A673 (cell line): ENCODE data around the gene POM121C. TPM values are rescaled to one million over a fixed set of nuclear protein-coding genes. Genes with fewer than 3 reads are reported as not detected.
"Not testable (repeated sequence)": the region's sequence is repeated elsewhere in the genome, so short reads cannot be mapped to it uniquely, and the experiment has no call there.

ENCODE experiments used
- BruUV-seq: library from RNA; stranded (reverse); fragments of 400-500 nt; replicated peaks from 2 replicates; lab custom pipeline; 2021; lab: Mats Ljungman, UMichigan
- CTCF ChIA-PET: fragments of 300-600 bp; sonication (Branson Sonifier 250); formaldehyde crosslinking; loops from one replicate; lab custom pipeline; 2022; ENCODE audit warnings: antibody characterized with exemption; lab: Charles Lee
- POLR2A ChIA-PET: fragments of 300-600 bp; sonication (Branson Sonifier 250); formaldehyde crosslinking; loops from one replicate; lab custom pipeline; 2022; ENCODE audit warnings: antibody characterized with exemption; ENCODE audit not compliant: low non-redundant PET; lab: Charles Lee
- DNase-seq: peaks from one replicate; pipeline ENCODE4 v3.0.0-alpha.2; 2015; ENCODE audit warnings: low spot score
- H3K27ac ChIP-seq: fragments of 200-600 bp; sonication (generic); 2 replicates; pipeline ENCODE4 v1.5.1; 2016; ENCODE audit warnings: mixed run types, low read depth, mild to moderate bottlenecking, mixed read lengths, antibody characterized with exemption, low read length; ENCODE audit not compliant: poor library complexity, severe bottlenecking
- H3K27me3 ChIP-seq: fragments of 200-600 bp; sonication (generic); replicated peaks from 2 replicates; pipeline ENCODE4 v1.6.1; 2017; ENCODE audit warnings: mixed run types, low read depth, mild to moderate bottlenecking, mixed read lengths, antibody characterized with exemption, low read length; ENCODE audit not compliant: insufficient read depth, poor library complexity
- H3K36me3 ChIP-seq: fragments of 200-600 bp; sonication (generic); 2 replicates; pipeline ENCODE4 v1.6.1; 2016; ENCODE audit warnings: mixed run types, mild to moderate bottlenecking, mixed read lengths, antibody characterized with exemption, low read length; ENCODE audit not compliant: insufficient read depth, poor library complexity, severe bottlenecking
- H3K4me1 ChIP-seq: fragments of 200-600 bp; sonication (generic); 2 replicates; pipeline ENCODE4 v1.6.1; 2017; ENCODE audit warnings: mixed run types, mild to moderate bottlenecking, mixed read lengths, antibody characterized with exemption, low read length; ENCODE audit not compliant: insufficient read depth, poor library complexity, severe bottlenecking
- H3K4me3 ChIP-seq: fragments of 200-600 bp; sonication (generic); 2 replicates; pipeline ENCODE4 v1.5.1; 2016; ENCODE audit warnings: low read depth, mixed run types, mild to moderate bottlenecking, mixed read lengths, low read length; ENCODE audit not compliant: poor library complexity, severe bottlenecking
- H3K9me3 ChIP-seq: fragments of 200-600 bp; sonication (generic); 2 replicates; pipeline ENCODE4 v1.6.1; 2016; ENCODE audit warnings: mixed run types, low read depth, mild to moderate bottlenecking, mixed read lengths, antibody characterized with exemption, low read length; ENCODE audit not compliant: poor library complexity, severe bottlenecking
- intact Hi-C: fragments of 100-400 bp; cut with micrococcal nuclease; formaldehyde crosslinking; loops from one replicate; pipeline ENCODE4 v1.10.0; 2022; ENCODE audit not compliant: unreplicated experiment
- total RNA-seq: library from RNA; stranded (reverse); gene quantifications from 2 replicates; pipeline ENCODE4 v1.2.3, GENCODE V29; 2021

Gene POM121C
- total RNA-seq, 1 experiment from 2014 or later, result 62.1 TPM

DNA sequence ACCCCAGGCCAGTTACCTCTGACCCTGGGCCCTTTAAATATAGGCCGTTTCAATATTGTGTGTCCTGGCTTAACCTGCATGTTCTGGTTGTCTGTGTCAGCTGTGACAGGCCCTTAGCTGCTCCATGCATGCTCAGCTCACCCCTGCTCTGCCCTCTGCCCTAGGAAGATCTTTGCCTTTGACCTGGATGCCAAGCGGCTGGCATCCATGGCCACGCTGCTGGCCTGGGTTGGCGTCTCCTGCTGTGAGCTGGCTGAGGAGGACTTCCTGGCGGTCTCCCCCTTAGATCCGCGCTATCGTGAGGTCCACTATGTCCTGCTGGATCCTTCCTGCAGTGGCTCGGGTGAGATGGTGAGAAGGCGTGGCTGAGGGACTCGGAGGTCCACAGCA lies 70.7 kb downstream of the POM121C start:
- not testable (repeated sequence) for H3K36me3 ChIP-seq

DNA sequence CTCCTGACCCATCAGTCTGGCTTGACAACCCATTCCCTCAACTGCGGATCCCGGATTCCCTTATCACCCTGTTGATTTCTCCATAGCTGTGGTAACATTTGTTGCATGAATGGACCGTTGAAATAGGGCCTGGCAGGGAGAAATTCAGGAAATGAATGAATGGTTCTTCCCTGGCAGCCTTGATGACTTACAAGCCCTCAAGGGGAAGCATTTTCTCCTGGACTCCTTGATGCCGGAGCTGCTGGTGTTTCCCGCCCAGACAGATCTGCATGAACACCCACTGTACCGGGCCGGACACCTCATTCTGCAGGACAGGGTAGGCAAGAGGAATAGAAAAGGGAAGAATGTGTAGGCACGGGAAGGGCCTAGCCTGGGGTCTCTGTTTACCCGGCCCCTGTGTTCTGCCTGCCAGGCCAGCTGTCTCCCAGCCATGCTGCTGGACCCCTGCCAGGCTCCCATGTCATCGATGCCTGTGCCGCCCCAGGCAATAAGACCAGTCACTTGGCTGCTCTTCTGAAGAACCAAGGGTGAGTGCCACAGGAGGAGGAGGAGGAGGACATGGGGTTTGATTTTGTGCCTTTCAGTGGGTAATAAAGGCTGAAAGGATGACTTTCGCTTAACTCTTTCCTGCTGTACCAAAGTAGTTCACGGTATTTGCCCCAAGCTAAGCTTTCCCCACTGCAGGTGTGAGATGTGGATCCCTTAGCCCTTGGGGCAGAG lies 71.2 kb downstream of the POM121C start:
- POLR2A ChIA-PET, BruUV-seq, H3K27ac ChIP-seq: not testable (repeated sequence)

More for the DNA sequence above, 70.7 kb downstream of the POM121C start:
- DNase-seq, H3K27ac ChIP-seq, H3K9me3 ChIP-seq, BruUV-seq, intact Hi-C loops, H3K4me3 ChIP-seq, CTCF ChIA-PET, H3K4me1 ChIP-seq, POLR2A ChIA-PET, H3K27me3 ChIP-seq: not testable (repeated sequence)

DNA sequence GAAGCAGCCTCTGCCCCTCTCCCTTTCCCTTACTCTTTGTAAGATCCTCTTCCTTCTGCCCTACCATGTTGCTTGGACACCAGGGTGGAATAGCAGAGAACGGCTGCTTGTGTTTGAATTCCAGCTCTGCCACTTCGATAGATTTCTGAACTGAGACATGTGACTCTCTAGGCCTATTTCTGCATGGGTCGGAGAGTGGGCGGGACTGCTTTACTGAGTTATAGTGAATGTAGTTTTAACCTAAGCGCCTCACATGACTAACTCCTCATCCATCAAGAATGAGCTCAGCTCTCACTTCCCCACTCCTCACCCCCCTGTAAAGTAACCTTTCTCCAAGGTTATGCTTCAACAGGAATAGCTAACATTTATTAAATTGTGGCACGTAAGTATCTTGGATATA lies 71.9 kb downstream of the POM121C start:
- BruUV-seq, H3K9me3 ChIP-seq, intact Hi-C loops, POLR2A ChIA-PET, H3K4me3 ChIP-seq, H3K36me3 ChIP-seq, H3K27ac ChIP-seq, DNase-seq, H3K4me1 ChIP-seq, H3K27me3 ChIP-seq, CTCF ChIA-PET: not testable (repeated sequence)

More for the DNA sequence above, 71.2 kb downstream of the POM121C start:
- H3K9me3 ChIP-seq, H3K4me3 ChIP-seq, H3K27me3 ChIP-seq, H3K36me3 ChIP-seq, DNase-seq, H3K4me1 ChIP-seq, intact Hi-C loops, CTCF ChIA-PET: not testable (repeated sequence)

DNA sequence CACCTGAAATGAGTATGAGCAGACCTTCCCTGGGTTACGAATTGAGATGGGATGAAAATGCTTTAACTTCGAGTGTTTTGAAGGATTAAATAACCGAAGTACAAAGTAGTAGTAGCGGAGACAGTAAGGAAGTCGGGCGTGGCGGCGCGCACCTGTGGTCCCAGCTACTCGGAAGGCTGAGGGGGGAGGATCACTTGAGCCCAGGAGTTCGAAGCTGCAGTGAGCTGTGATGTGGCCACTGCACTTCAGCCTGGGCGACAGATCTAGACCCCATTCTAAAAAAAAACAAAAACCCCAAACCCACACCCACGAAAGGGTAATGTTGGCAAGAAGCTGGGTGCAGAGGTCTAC lies 75.3 kb downstream of the POM121C start:
- intact Hi-C loops, H3K4me3 ChIP-seq, POLR2A ChIA-PET, DNase-seq, BruUV-seq, H3K27ac ChIP-seq, H3K27me3 ChIP-seq, H3K9me3 ChIP-seq, CTCF ChIA-PET, H3K4me1 ChIP-seq, H3K36me3 ChIP-seq: not testable (repeated sequence)

DNA sequence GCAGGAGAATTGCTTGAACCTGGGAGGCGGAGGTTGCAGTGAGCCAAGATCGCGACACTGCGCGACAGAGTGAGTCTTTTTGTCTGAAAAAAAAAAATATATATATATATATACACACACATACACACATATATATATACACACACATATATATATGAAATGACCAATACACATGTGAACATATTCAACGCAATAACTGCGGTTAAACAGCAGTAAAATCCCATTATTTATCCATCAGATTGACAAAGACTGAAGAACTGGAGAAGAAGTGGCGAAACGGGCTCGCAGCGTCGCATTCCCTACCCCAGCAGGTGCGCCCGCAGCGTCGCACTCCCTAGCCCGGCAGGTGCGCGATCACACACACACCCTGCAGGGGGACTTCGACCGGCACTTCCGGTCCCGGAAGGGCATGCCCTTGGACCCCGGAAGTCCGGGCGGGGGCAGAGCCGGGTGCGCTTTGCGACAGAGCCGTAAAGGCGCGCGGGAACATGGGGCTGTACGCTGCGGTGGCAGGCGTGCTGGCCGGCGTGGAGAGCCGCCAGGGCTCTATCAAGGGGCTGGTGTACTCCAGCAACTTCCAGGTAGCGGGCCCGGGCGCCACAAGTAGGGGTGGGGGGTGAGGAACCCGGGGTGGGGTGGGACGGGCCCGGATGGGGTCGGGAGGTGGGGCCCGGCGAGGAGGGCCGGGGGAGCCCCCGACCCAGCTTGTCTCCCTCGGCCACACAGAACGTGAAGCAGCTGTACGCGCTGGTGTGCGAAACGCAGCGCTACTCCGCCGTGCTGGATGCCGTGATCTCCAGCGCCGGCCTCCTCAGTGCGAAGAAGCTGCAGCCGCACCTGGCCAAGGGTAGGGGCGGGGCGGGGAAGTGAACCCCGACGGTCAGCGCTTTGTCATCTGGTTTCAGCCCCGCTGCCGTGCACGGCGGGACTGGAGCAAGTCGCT lies 75.9 kb downstream of the POM121C start:
- DNase-seq, H3K36me3 ChIP-seq, CTCF ChIA-PET, H3K27ac ChIP-seq, H3K9me3 ChIP-seq, H3K4me3 ChIP-seq, POLR2A ChIA-PET, H3K4me1 ChIP-seq, H3K27me3 ChIP-seq, intact Hi-C loops: not testable (repeated sequence)
- TSS peak; percentile 66 for BruUV-seq

DNA sequence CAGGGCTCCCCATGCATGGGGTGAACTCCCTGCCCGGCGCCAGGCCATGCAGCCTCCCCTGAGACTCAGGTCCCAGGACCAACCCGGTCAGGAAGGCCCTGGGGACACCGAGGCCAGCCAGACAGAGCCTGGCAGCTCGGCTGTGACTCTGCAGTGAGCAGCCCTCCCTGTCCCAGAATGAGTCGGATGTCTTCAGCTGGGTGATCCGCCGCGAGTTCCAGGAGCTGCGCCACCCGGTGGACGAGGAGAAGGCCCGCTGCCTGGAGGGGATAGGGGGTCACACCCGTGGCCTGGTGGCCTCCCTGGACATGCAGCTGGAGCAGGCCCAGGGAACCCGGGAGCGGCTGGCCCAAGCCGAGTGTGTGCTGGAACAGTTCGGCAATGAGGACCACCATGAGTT lies 81.4 kb downstream of the POM121C start:
- BruUV-seq, H3K27me3 ChIP-seq, DNase-seq, intact Hi-C loops, H3K9me3 ChIP-seq, POLR2A ChIA-PET, H3K27ac ChIP-seq, H3K4me1 ChIP-seq, CTCF ChIA-PET, H3K36me3 ChIP-seq, H3K4me3 ChIP-seq: not testable (repeated sequence)

DNA sequence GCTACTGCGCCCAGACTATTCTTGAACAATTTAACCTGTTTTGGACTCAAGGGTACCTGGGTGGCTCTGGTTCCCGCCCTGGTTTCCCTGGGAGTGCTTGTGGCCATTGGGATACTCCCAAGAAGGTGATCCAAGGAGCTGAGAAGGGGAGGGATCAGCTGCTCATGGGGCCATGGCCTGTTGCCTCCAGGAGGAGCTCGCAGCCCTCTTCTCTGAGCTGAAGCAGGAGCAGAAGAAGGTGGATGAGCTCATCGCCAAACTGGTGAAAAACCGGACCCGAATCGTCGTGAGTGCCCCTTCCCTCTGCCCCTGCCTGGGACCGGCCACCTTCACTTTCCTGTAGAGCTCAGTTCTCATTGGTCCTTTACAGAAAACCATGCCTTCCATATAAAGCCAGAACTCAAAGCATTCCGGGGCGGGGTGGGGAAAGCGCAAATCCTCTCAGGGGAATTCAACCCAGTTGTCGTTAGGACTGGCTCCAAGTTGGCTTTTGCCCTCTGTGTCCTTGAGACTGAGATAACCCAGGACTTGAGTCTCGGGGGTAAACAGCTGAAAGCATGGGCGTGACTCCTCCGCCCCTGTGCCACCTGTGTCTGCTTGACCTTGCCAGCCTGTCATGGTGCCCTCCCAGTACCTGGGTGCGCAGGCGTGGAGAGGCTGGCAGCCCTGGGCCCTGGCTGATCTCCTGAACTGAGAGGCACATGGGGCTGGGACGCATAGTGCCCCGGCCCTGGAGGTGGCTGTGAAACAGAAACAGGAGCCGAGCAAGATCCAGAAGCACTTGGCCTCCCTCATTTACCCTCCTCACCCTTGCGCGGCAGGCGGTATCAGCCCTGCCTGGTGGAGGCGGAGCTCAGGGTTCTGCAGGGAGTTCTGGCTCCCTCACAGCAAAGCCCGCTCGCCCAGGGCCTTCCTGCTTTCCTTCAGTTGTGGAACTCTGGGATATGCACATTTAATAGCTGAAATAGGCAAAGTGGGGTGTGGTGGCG lies 82.3 kb downstream of the POM121C start:
- H3K4me1 ChIP-seq, H3K27ac ChIP-seq, H3K4me3 ChIP-seq, POLR2A ChIA-PET, H3K9me3 ChIP-seq, CTCF ChIA-PET, H3K36me3 ChIP-seq, intact Hi-C loops, DNase-seq, H3K27me3 ChIP-seq, BruUV-seq: not testable (repeated sequence)
